ENCODE results near the gene YPEL1. TPM values are rescaled to one million over a fixed set of nuclear protein-coding genes. Genes with fewer than 3 reads are reported as not detected.

YPEL1 gene, protein sequence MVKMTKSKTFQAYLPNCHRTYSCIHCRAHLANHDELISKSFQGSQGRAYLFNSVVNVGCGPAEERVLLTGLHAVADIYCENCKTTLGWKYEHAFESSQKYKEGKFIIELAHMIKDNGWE
- total RNA-seq (2022) (0.07 and 0.27 TPM in 2 replicates), Bru-seq, nascent RNA (percentile 20 among the genes with signal in this experiment), BruChase-seq, experiment 1, labeled RNA remaining after a 6-hour chase (percentile 48 among the genes with signal in this experiment), BruChase-seq, experiment 2, labeled RNA remaining after a 2-hour chase (percentile 29 among the genes with signal in this experiment)
- long read RNA-seq, partial matches to known transcripts, result 0 of 1 reads
- long read RNA-seq, other reads (novel, unspliced or antisense), result 1 of 1 reads

DNA sequence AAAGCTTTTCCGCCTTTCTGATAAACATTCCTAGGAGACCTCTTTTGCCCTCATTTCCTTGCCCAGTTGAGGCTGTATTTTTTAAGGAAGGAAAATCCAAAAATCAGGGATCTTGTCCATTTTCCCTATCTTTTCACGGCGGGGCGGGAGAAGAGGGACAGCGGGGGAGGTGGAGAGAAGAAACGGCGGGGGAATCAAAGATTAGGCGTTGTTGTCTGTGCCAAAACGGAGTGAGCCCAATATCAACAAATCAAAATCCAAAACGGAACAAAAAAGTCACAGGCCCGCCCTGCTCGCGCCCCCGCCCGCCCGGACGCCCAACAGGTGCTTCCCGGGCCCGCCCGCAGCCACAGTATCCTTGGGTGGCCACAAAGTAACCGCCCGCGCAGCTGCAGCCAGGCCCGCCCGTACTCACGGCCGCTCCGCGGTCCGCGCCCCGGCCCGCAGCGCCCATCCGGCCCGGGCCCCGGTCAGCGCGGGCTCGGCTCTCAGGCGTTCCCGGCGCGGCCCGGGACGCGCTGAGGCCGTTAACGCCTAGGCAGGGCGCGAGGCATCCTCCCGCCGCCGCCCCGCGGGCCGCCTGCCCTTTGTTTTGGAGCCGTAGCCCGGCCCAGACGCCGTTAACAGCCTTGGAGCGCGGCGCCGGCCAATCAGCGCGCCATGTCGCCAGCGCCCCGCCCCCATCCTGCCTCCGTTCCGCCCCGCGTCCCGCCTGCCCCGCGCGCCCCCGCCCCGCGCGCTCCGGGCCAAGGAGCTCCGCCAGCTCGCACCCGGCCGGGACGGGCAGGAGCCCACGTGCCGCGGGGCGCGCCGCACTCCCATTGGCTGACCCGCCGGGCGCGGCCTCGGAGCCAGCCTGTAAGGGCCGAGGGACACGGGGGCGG is at the start of gene YPEL1:
YPEL1 (minus strand) TSS at position 595 of the 884 bp plus-strand sequence. CDS start 25,050 bp downstream, outside the sequence.
- Mint-ChIP-seq H3K4me3 (ENCODE audit: unreplicated experiment) (peak within 1 kb of the TSS; percentile 73), H3K9me3 (ENCODE audit: unreplicated experiment) (no peaks in the 10 kb centered on the region), H3K27me3 (ENCODE audit: insufficient read depth, unreplicated experiment) (peaks cover 12% of the 10 kb centered on the region), H3K27ac (ENCODE audit: low read depth, unreplicated experiment) (no peak within 1 kb of the TSS), H3K4me1 (ENCODE audit: insufficient read depth, unreplicated experiment) (peaks cover 7% of the 10 kb centered on the region), H3K36me3 (ENCODE audit: insufficient read depth, unreplicated experiment) (no peaks in the 10 kb centered on the region)
- intact Hi-C loops (cut with micrococcal nuclease), result no loop called here
- TF ChIP-seq, protein P1, sequence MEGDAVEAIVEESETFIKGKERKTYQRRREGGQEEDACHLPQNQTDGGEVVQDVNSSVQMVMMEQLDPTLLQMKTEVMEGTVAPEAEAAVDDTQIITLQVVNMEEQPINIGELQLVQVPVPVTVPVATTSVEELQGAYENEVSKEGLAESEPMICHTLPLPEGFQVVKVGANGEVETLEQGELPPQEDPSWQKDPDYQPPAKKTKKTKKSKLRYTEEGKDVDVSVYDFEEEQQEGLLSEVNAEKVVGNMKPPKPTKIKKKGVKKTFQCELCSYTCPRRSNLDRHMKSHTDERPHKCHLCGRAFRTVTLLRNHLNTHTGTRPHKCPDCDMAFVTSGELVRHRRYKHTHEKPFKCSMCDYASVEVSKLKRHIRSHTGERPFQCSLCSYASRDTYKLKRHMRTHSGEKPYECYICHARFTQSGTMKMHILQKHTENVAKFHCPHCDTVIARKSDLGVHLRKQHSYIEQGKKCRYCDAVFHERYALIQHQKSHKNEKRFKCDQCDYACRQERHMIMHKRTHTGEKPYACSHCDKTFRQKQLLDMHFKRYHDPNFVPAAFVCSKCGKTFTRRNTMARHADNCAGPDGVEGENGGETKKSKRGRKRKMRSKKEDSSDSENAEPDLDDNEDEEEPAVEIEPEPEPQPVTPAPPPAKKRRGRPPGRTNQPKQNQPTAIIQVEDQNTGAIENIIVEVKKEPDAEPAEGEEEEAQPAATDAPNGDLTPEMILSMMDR (IDR thresholded peaks at IDR 0.05; ENCODE audit: unreplicated experiment), result no peak
- no TSS peak for BruUV-seq (replicated peaks)
- ChIA-PET POLR2A (interaction anchor here (0.8 to 1.9 kb wide), 3 partner anchors 72 to 202 kb away, joined by 3 to 6 read pairs (median 4); partner anchors contain the start of gene MAPK1), CTCF (interaction anchor here (0.5 kb wide), 1 partner anchor 228 kb away, joined by 4 read pairs; no protein-coding TSS in a partner anchor)
- peak; percentile 91 for DNase-seq (ENCODE audit: unreplicated experiment)

DNA sequence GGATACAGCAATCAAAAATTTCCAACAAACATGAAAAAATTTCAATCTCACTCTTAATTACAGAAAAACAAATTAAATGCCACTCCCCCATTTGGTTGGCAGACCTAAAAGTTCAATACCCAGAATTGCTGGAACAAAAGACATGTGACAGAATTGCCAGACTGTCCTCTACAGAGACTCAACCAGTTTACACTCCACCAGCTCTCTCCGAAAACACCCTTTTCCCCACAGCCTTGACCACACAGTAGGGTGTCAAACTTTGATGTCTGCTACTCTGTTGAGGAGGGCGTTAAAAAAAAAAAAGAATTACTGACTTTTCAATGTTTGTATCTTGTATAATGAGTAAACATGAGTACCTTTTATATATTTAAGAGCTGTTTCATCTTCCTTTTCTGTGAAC is 44.7 kb upstream of the YPEL1 start:
- H3K27ac Mint-ChIP-seq (ENCODE audit: low read depth, unreplicated experiment), result no peak overlapping the region
- H3K4me1 Mint-ChIP-seq (ENCODE audit: insufficient read depth, unreplicated experiment), result peaks cover 4% of the 10 kb centered on the region
- H3K4me3 Mint-ChIP-seq (ENCODE audit: unreplicated experiment), result no peak overlapping the region
- no peaks in the 10 kb centered on the region for H3K9me3 Mint-ChIP-seq (ENCODE audit: unreplicated experiment)
- peaks cover 36% of the 10 kb centered on the region for H3K36me3 Mint-ChIP-seq (ENCODE audit: insufficient read depth, unreplicated experiment)
- TF ChIP-seq, protein P1 (IDR thresholded peaks at IDR 0.05; ENCODE audit: unreplicated experiment), result no peak
- H3K27me3 Mint-ChIP-seq (ENCODE audit: insufficient read depth, unreplicated experiment), result no peaks in the 10 kb centered on the region
- intact Hi-C loops (cut with micrococcal nuclease), result no loop called here
- DNase-seq (ENCODE audit: unreplicated experiment), result no peak
- BruUV-seq (replicated peaks), result TSS peak; percentile 13
- ChIA-PET CTCF (interaction anchor here (0.6 kb wide), 1 partner anchor 173 kb away, joined by 3 read pairs; no protein-coding TSS in a partner anchor), POLR2A (no interaction called here)

DNA sequence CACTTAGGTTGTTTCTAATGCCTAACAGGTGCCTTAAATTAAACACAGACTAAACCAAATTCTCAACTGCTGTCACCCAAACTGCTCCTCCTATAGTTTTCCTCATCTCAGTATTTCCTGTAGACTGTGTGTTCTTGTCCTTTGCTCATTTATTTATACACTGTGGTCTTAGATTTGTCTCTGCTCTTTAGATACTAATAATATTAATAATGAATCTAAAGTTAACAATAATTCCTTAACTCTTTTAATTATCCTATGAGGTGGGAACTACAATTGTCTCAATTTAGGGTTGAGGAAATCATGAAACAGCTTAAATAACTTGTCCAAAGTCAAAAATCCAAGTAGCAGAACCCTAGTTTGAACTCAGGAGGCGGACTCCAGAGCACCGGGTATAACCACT is 43.9 kb upstream of the YPEL1 start:
- ChIA-PET CTCF (interaction anchor here (0.6 to 1.2 kb wide), 2 partner anchors 135 to 159 kb away, joined by 3 to 4 read pairs; no protein-coding TSS in a partner anchor), POLR2A (no interaction called here)
- H3K27me3 Mint-ChIP-seq (ENCODE audit: insufficient read depth, unreplicated experiment), result no peaks in the 10 kb centered on the region
- TF ChIP-seq, protein P1 (IDR thresholded peaks at IDR 0.05; ENCODE audit: unreplicated experiment), result no peak
- intact Hi-C loops (cut with micrococcal nuclease), result no loop called here
- H3K36me3 Mint-ChIP-seq (ENCODE audit: insufficient read depth, unreplicated experiment), result peaks cover 33% of the 10 kb centered on the region
- no TSS peak for BruUV-seq (replicated peaks)
- DNase-seq (ENCODE audit: unreplicated experiment), result no peak
- no peak overlapping the region for H3K27ac Mint-ChIP-seq (ENCODE audit: low read depth, unreplicated experiment)
- H3K9me3 Mint-ChIP-seq (ENCODE audit: unreplicated experiment), result no peaks in the 10 kb centered on the region
- peaks cover 4% of the 10 kb centered on the region for H3K4me1 Mint-ChIP-seq (ENCODE audit: insufficient read depth, unreplicated experiment)
- no peak overlapping the region for H3K4me3 Mint-ChIP-seq (ENCODE audit: unreplicated experiment)

Measured in MCF 10A (cell line).